Measurements from ENCODE around the gene FANCC.

The FANCC gene

GRCh38 chr9:95135756-95136155 lies 181.8 kb downstream of the FANCC start:
- no peak for DNase-seq

- DNase-seq: no peak
These were observed 183.0 kb downstream of the FANCC start for GRCh38 chr9:95134457-95134881.

- no peak for DNase-seq
These were observed 184.2 kb downstream of the FANCC start for GRCh38 chr9:95133325-95133705.

- DNase-seq: no peak
These were observed 184.9 kb downstream of the FANCC start for GRCh38 chr9:95132366-95133324.

GRCh38 chr9:95131023-95131943 lies 186.2 kb downstream of the FANCC start:
- DNase-seq: peak; percentile 78

GRCh38 chr9:95130484-95130883 lies 187.0 kb downstream of the FANCC start:
- DNase-seq: no peak

GRCh38 chr9:95129476-95130291 lies 187.8 kb downstream of the FANCC start:
- no peak for DNase-seq

GRCh38 chr9:95128177-95128524 lies 189.4 kb downstream of the FANCC start:
- DNase-seq: no peak

- peak; percentile 88 for DNase-seq
These were observed 190.0 kb downstream of the FANCC start for GRCh38 chr9:95127249-95128176.

- no peak for DNase-seq
These were observed 190.8 kb downstream of the FANCC start for GRCh38 chr9:95126739-95127138.

- DNase-seq: no peak
These were observed 191.9 kb downstream of the FANCC start for GRCh38 chr9:95125652-95126051.

GRCh38 chr9:95124582-95125367 lies 192.7 kb downstream of the FANCC start:
- DNase-seq: no peak

GRCh38 chr9:95120781-95121370 lies 196.6 kb downstream of the FANCC start:
- no peak for DNase-seq

- DNase-seq: no peak
These were observed 198.9 kb downstream of the FANCC start for GRCh38 chr9:95118596-95118995.

- DNase-seq: no peak
These were observed 200.7 kb downstream of the FANCC start for GRCh38 chr9:95116808-95117204.

- DNase-seq: no peak
These were observed 201.3 kb downstream of the FANCC start for GRCh38 chr9:95116002-95116807.

- DNase-seq: no peak
These were observed 202.4 kb downstream of the FANCC start for GRCh38 chr9:95115104-95115503.

- DNase-seq: no peak
These were observed 204.9 kb downstream of the FANCC start for GRCh38 chr9:95112436-95113280.
